ENCODE measurements around the gene FOXE3. TPM values are rescaled to one million over a fixed set of nuclear protein-coding genes. Genes with fewer than 3 reads are reported as not detected.
A peak's percentile ranks its signal among the peaks of the same experiment; 100 is the strongest.

The FOXE3 gene
- total and polyA plus RNA-seq, 2 donors (not counting 1 experiment from before 2014, with no cell fraction given) = not detected

- Histone ChIP-seq H3K9me3 (ENCODE audit: control insufficient read depth, insufficient read depth, low read depth, low read length) (no peaks in the 10 kb centered on the region), H3K4me1 (ENCODE audit: control insufficient read depth, extremely low read depth, insufficient read depth, low read length) (no peaks in the 10 kb centered on the region), H3K79me2 (ENCODE audit: control insufficient read depth, insufficient read depth, low read length) (no peaks in the 10 kb centered on the region), H3K9ac (ENCODE audit: insufficient read depth, low read length) (no peak overlapping the region), H2AFZ (ENCODE audit: low read length) (no peak overlapping the region), H4K20me1 (ENCODE audit: control insufficient read depth, extremely low read depth, insufficient read depth, low read length) (no peaks in the 10 kb centered on the region), H3K36me3 (ENCODE audit: control insufficient read depth, insufficient read depth, low read length) (no peaks in the 10 kb centered on the region), H3K4me3 (replicated peaks in 1 of 4; ENCODE audit: control extremely low read depth in 1 of 4, insufficient read depth in 1 of 4, low read depth in 3 of 4, low read length in 4 of 4) (no peak overlapping the region), H3K27me3 (ENCODE audit: control insufficient read depth, insufficient read depth, low read length) (no peaks in the 10 kb centered on the region), H3K27ac (ENCODE audit: insufficient read depth, low read length) (no peak overlapping the region), H3K4me2 (ENCODE audit: extremely low read depth, insufficient read depth, low read length) (no peak overlapping the region)
- no peak for TF ChIP-seq EZH2 (IDR thresholded peaks at IDR 0.05; ENCODE audit: low read length, missing control alignments)
- TF ChIP-seq, protein P1, sequence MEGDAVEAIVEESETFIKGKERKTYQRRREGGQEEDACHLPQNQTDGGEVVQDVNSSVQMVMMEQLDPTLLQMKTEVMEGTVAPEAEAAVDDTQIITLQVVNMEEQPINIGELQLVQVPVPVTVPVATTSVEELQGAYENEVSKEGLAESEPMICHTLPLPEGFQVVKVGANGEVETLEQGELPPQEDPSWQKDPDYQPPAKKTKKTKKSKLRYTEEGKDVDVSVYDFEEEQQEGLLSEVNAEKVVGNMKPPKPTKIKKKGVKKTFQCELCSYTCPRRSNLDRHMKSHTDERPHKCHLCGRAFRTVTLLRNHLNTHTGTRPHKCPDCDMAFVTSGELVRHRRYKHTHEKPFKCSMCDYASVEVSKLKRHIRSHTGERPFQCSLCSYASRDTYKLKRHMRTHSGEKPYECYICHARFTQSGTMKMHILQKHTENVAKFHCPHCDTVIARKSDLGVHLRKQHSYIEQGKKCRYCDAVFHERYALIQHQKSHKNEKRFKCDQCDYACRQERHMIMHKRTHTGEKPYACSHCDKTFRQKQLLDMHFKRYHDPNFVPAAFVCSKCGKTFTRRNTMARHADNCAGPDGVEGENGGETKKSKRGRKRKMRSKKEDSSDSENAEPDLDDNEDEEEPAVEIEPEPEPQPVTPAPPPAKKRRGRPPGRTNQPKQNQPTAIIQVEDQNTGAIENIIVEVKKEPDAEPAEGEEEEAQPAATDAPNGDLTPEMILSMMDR (conservative IDR thresholded peaks at IDR 0.05 in 1 of 2, IDR thresholded peaks at IDR 0.05 in 1 of 2; ENCODE audit: low read depth in 1 of 2, low read length in 2 of 2) = no peak
- no peak for DNase-seq (ENCODE audit: low read depth in 2 of 2)
Observed at GRCh38 chr1:47386268-47386667, 29.8 kb upstream of the FOXE3 start.

DNA sequence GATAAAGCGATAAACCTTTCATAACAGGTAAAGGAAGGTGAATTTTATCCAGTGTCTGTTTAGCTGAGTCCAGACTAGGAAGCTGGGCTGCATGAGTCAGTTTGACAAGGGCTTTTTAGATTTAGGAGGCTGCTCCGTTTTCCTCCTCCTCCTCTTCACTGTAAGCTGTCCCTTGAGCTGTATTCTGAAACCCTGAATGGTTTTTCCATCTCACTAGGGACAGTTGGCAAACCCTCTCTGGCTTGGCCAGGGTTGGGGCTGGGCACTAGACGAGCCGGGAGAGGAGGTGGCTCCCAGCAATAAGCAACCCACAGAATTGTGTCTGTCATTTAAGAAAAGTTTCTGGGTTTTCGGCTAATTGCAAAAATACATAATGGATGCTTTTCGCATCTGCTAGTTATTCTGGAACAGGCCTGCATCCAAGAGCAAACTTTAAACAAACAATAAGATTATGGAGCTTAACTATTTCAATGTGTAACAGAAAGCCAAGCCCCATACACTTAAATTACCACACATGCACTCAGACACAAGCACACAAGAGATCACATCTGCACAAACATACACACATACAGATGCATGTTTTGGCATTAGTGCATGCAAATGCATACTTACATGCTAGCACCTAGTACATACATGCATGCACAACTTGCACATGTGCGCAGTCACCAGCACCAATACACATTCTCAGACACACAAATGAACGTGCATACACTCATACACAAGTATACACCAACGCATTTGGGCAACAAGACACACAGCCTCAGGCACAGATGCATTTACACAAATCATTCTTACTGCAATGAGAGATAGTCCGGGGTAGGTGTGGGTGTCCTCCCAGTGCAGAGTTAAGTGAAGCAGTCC lies 27.8 kb upstream of the FOXE3 start:
- TF ChIP-seq EZH2 (IDR thresholded peaks at IDR 0.05; ENCODE audit: low read length, missing control alignments) = no peak
- TF ChIP-seq, protein P1 (conservative IDR thresholded peaks at IDR 0.05 in 1 of 2, IDR thresholded peaks at IDR 0.05 in 1 of 2; ENCODE audit: low read depth in 1 of 2, low read length in 2 of 2) = no peak
- Histone ChIP-seq H3K9me3 (ENCODE audit: control insufficient read depth, insufficient read depth, low read depth, low read length) (no peaks in the 10 kb centered on the region), H3K79me2 (ENCODE audit: control insufficient read depth, insufficient read depth, low read length) (no peaks in the 10 kb centered on the region), H3K27me3 (ENCODE audit: control insufficient read depth, insufficient read depth, low read length) (no peaks in the 10 kb centered on the region), H3K4me2 (ENCODE audit: extremely low read depth, insufficient read depth, low read length) (peak overlapping the region; percentile 1), H3K27ac (ENCODE audit: insufficient read depth, low read length) (no peak overlapping the region), H3K36me3 (ENCODE audit: control insufficient read depth, insufficient read depth, low read length) (no peaks in the 10 kb centered on the region), H2AFZ (ENCODE audit: low read length) (no peak overlapping the region), H3K9ac (ENCODE audit: insufficient read depth, low read length) (no peak overlapping the region), H3K4me1 (ENCODE audit: control insufficient read depth, extremely low read depth, insufficient read depth, low read length) (no peaks in the 10 kb centered on the region), H4K20me1 (ENCODE audit: control insufficient read depth, extremely low read depth, insufficient read depth, low read length) (no peaks in the 10 kb centered on the region), H3K4me3 (replicated peaks in 1 of 4; ENCODE audit: control extremely low read depth in 1 of 4, insufficient read depth in 1 of 4, low read depth in 3 of 4, low read length in 4 of 4) (peak overlapping the region in 1 of 4 experiments; percentile 22)
- peak in 1 of 2 donors; percentile 23 for DNase-seq (ENCODE audit: low read depth in 2 of 2)

DNA sequence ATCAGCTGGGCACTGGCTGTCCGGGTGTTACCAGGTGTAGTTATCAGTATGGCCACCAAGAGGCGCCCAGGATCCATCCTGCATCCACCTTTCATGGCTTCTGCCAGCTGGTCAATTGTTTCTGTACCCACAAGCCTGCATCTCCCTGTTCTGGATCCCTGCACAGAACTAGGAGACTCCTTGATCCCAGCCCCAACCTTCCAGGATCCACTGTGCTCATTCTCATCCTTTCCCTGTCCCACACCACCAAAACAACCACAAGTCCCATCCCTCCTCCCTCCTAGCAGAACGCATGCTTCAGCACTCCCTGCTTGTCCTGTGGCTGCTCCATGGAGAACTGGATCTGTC lies 27.2 kb upstream of the FOXE3 start:
- Histone ChIP-seq H3K4me3 (replicated peaks in 1 of 4; ENCODE audit: control extremely low read depth in 1 of 4, insufficient read depth in 1 of 4, low read depth in 3 of 4, low read length in 4 of 4) (no peak overlapping the region), H3K27ac (ENCODE audit: insufficient read depth, low read length) (no peak overlapping the region), H3K9me3 (ENCODE audit: control insufficient read depth, insufficient read depth, low read depth, low read length) (no peaks in the 10 kb centered on the region), H3K27me3 (ENCODE audit: control insufficient read depth, insufficient read depth, low read length) (no peaks in the 10 kb centered on the region), H3K4me1 (ENCODE audit: control insufficient read depth, extremely low read depth, insufficient read depth, low read length) (no peaks in the 10 kb centered on the region), H3K9ac (ENCODE audit: insufficient read depth, low read length) (no peak overlapping the region), H3K4me2 (ENCODE audit: extremely low read depth, insufficient read depth, low read length) (no peak overlapping the region), H2AFZ (ENCODE audit: low read length) (no peak overlapping the region), H3K36me3 (ENCODE audit: control insufficient read depth, insufficient read depth, low read length) (no peaks in the 10 kb centered on the region), H4K20me1 (ENCODE audit: control insufficient read depth, extremely low read depth, insufficient read depth, low read length) (no peaks in the 10 kb centered on the region), H3K79me2 (ENCODE audit: control insufficient read depth, insufficient read depth, low read length) (no peaks in the 10 kb centered on the region)
- peak; percentile 43 to 57 for DNase-seq (ENCODE audit: low read depth in 2 of 2)
- TF ChIP-seq EZH2 (IDR thresholded peaks at IDR 0.05; ENCODE audit: low read length, missing control alignments) = no peak
- TF ChIP-seq, protein P1 (conservative IDR thresholded peaks at IDR 0.05 in 1 of 2, IDR thresholded peaks at IDR 0.05 in 1 of 2; ENCODE audit: low read depth in 1 of 2, low read length in 2 of 2) = peak; percentile 76 to 83

Measured in fibroblast of lung (primary cell).